Neuronal stem cell (in vitro differentiated cells): ENCODE results near the gene LUM.

Source experiments
- DNase-seq: peaks from one replicate; pipeline ENCODE4 v3.0.0-alpha.2; 2013; ENCODE audit warnings: low spot score
- H2AFZ ChIP-seq: one replicate; pipeline ENCODE4 v1.6.1; 2013; ENCODE audit warnings: mild to moderate bottlenecking, low read length, inconsistent platforms
- H2AK5ac ChIP-seq: 2 replicates; pipeline ENCODE4 v1.6.1; 2013; ENCODE audit warnings: low read depth, mild to moderate bottlenecking, inconsistent platforms, low read length, moderate library complexity, mixed read lengths
- H2BK120ac ChIP-seq: 2 replicates; pipeline ENCODE4 v1.6.1; 2013; ENCODE audit warnings: low read depth, mild to moderate bottlenecking, inconsistent platforms, low read length, moderate library complexity, mixed read lengths
- H2BK12ac ChIP-seq: one replicate; pipeline ENCODE4 v1.6.1; 2013; ENCODE audit warnings: low read length, inconsistent platforms
- H2BK15ac ChIP-seq: 2 replicates; pipeline ENCODE4 v1.6.1; 2013; ENCODE audit warnings: mild to moderate bottlenecking, low read length, inconsistent platforms, mixed read lengths
- H2BK5ac ChIP-seq: one replicate; pipeline ENCODE4 v1.6.1; 2013; ENCODE audit warnings: inconsistent platforms, mild to moderate bottlenecking, low read length, moderate library complexity
- H3K14ac ChIP-seq: one replicate; pipeline ENCODE4 v1.6.1; 2013; ENCODE audit warnings: low read length, inconsistent platforms
- H3K18ac ChIP-seq: 2 replicates; pipeline ENCODE4 v1.6.1; 2013; ENCODE audit warnings: low read length, inconsistent platforms
- H3K23ac ChIP-seq: 2 replicates; pipeline ENCODE4 v1.6.1; 2013; ENCODE audit warnings: low read depth, mild to moderate bottlenecking, mixed read lengths, low read length, inconsistent platforms; ENCODE audit not compliant: poor library complexity
- H3K27ac ChIP-seq: replicated peaks from 3 replicates; pipeline ENCODE4 v1.5.1; 2013; ENCODE audit warnings: low read length, inconsistent platforms
- H3K27me3 ChIP-seq, 3 experiments: 2 replicates each; pipeline ENCODE4 v1.6.1; 2013; ENCODE audit warnings: low read length in 3 of 3, mild to moderate bottlenecking in 2 of 3, inconsistent platforms in 1 of 3, low read depth in 1 of 3, mixed read lengths in 1 of 3, moderate library complexity in 1 of 3; ENCODE audit not compliant: control insufficient read depth in 3 of 3, insufficient read depth in 3 of 3
- H3K36me3 ChIP-seq, 2 donors: replicated peaks in 1 of 2; 2 replicates each; pipeline ENCODE4 v1.6.1; 2013; ENCODE audit warnings: low read length in 2 of 2; ENCODE audit not compliant: control insufficient read depth in 2 of 2, insufficient read depth in 2 of 2
- H3K4ac ChIP-seq: 2 replicates; pipeline ENCODE4 v1.6.1; 2013; ENCODE audit warnings: inconsistent platforms, mild to moderate bottlenecking, low read length, moderate library complexity
- H3K4me1 ChIP-seq, 2 donors: 1 replicate in 1 of 2; 2 replicates in 1 of 2; pipeline ENCODE4 v1.6.1; 2013; ENCODE audit warnings: low read length in 2 of 2, low read depth in 1 of 2; ENCODE audit not compliant: control insufficient read depth in 2 of 2, insufficient read depth in 1 of 2
- H3K4me2 ChIP-seq: one replicate; pipeline ENCODE4 v1.6.1; 2013; ENCODE audit warnings: mild to moderate bottlenecking, low read length, inconsistent platforms; ENCODE audit not compliant: insufficient read depth, poor library complexity, severe bottlenecking
- H3K4me3 ChIP-seq, 2 donors: 2 replicates each; pipeline ENCODE4 v1.5.1; 2013; ENCODE audit warnings: low read length in 2 of 2, mild to moderate bottlenecking in 2 of 2, inconsistent platforms in 1 of 2, moderate library complexity in 1 of 2
- H3K79me1 ChIP-seq: one replicate; pipeline ENCODE4 v1.6.1; 2013; ENCODE audit warnings: low read depth, mild to moderate bottlenecking, inconsistent platforms, low read length, moderate library complexity
- H3K9ac ChIP-seq: one replicate; pipeline ENCODE4 v1.6.1; 2013; ENCODE audit warnings: mild to moderate bottlenecking, low read depth, low read length, inconsistent platforms; ENCODE audit not compliant: poor library complexity
- H3K9me3 ChIP-seq, 2 donors: replicated peaks in 1 of 2; 2 replicates each; pipeline versions ENCODE3 to v1.6.1; 2013; ENCODE audit warnings: low read length in 2 of 2, mild to moderate bottlenecking in 2 of 2, inconsistent platforms in 1 of 2, low read depth in 1 of 2, mixed read lengths in 1 of 2, moderate library complexity in 1 of 2; ENCODE audit not compliant: control insufficient read depth in 2 of 2, insufficient read depth in 1 of 2
- H4K8ac ChIP-seq: one replicate; pipeline ENCODE4 v1.6.1; 2013; ENCODE audit warnings: low read depth, mild to moderate bottlenecking, inconsistent platforms, low read length, moderate library complexity
- H4K91ac ChIP-seq: one replicate; pipeline ENCODE4 v1.6.1; 2013; ENCODE audit warnings: low read length, low read depth, mild to moderate bottlenecking, inconsistent platforms; ENCODE audit not compliant: poor library complexity
- WGBS, 2 donors: extraction: QIAGEN DNeasy Blood & Tissue Kit; methylation state at CpG; one replicate each; pipeline ENCODE4 v1.1.7; 2013; ENCODE audit warnings: missing lambda C conversion rate in 2 of 2, mixed read lengths in 1 of 2; ENCODE audit not compliant: insufficient read length in 2 of 2, insufficient replicate concordance in 1 of 2; ENCODE audit errors: extremely low coverage in 2 of 2; 5-methylcytosine and 5-hydroxymethylcytosine counted together

LUM gene

DNA sequence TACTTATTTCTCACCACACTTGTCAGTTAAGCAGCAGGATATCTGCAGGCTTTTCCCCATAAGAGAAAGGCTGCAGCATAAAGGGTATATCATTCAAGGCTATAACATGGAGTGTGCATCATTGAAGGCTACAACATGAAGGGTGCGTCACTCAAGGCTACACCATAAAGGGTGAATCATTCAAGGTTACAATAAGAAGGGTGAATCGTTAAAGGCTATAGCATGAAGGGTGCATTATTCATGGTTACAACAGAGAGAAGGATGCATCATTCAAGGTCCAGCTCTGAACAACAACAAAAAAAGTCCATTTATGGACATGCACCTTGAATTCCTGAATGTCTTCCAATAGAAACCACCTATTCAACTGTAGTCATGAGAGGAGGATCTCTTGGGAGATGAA, 32.8 kb upstream of the LUM start:
- Histone ChIP-seq H2AFZ (no peak overlapping the region), H2AK5ac (no peak overlapping the region), H3K18ac (no peak overlapping the region), H3K4me2 (no peak overlapping the region), H3K36me3 (no peaks in the 10 kb centered on the region), H2BK120ac (no peak overlapping the region), H3K4ac (no peak overlapping the region), H2BK5ac (no peak overlapping the region), H3K27ac (no peak overlapping the region), H3K9me3 (no peaks in the 10 kb centered on the region), H2BK15ac (no peak overlapping the region), H3K23ac (no peak overlapping the region), H3K79me1 (no peaks in the 10 kb centered on the region), H3K4me3 (no peak overlapping the region), H3K9ac (no peak overlapping the region), H4K8ac (no peak overlapping the region), H3K14ac (no peak overlapping the region), H2BK12ac (no peak overlapping the region), H3K4me1 (no peaks in the 10 kb centered on the region), H3K27me3 (no peaks in the 10 kb centered on the region), H4K91ac (no peak overlapping the region)
- WGBS, 2 donors = no CpG with 5 or more reads among the region's 2 CpGs
- no peak for DNase-seq

DNA sequence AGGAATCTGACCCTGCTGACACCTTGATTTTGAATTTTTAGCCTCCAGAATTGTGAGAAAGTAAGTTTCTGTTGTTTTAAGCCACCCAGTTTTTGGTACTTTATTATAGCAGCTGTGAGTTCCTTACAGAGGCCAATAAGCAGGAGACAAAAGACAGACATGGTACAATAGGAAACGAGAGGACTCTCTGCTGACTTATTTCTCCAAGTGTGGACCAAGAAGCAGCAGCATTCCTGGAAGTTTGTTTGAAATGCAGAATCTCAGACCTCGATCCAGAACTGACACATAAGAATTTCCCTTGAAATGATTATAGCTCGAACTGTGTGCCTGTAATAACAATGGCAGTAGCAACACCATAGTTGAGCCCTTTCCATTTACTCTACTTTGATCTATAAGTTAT, 31.9 kb upstream of the LUM start:
- WGBS, 2 donors = no CpG with 5 or more reads among the region's 3 CpGs
- no peak overlapping the region for H2BK120ac ChIP-seq
- no peak overlapping the region for H2BK15ac ChIP-seq
- no peak overlapping the region for H3K14ac ChIP-seq
- no peak overlapping the region for H3K9ac ChIP-seq
- no peak overlapping the region for H3K4me3 ChIP-seq
- H3K4ac ChIP-seq = no peak overlapping the region
- H3K18ac ChIP-seq = no peak overlapping the region
- no peaks in the 10 kb centered on the region for H3K4me1 ChIP-seq
- no peak overlapping the region for H3K27ac ChIP-seq
- no peak overlapping the region for H4K8ac ChIP-seq
- no peak overlapping the region for H3K23ac ChIP-seq
- H2BK12ac ChIP-seq = no peak overlapping the region
- H3K9me3 ChIP-seq = no peaks in the 10 kb centered on the region
- no peak overlapping the region for H2AK5ac ChIP-seq
- no peaks in the 10 kb centered on the region for H3K36me3 ChIP-seq
- no peaks in the 10 kb centered on the region for H3K79me1 ChIP-seq
- H2BK5ac ChIP-seq = no peak overlapping the region
- DNase-seq = no peak
- peak overlapping the region; percentile 26 for H2AFZ ChIP-seq
- no peaks in the 10 kb centered on the region for H3K27me3 ChIP-seq
- H3K4me2 ChIP-seq = no peak overlapping the region
- no peak overlapping the region for H4K91ac ChIP-seq

GRCh38 chr12:91142221-91142631, 30.9 kb upstream of the LUM start:
- Histone ChIP-seq H3K9ac (no peak overlapping the region), H3K4me2 (no peak overlapping the region), H3K27me3 (no peaks in the 10 kb centered on the region), H2BK15ac (no peak overlapping the region), H3K4me3 (no peak overlapping the region), H3K9me3 (no peaks in the 10 kb centered on the region), H3K79me1 (no peaks in the 10 kb centered on the region), H4K91ac (no peak overlapping the region), H4K8ac (no peak overlapping the region), H3K36me3 (no peaks in the 10 kb centered on the region), H2BK5ac (no peak overlapping the region), H3K18ac (no peak overlapping the region), H2BK120ac (no peak overlapping the region), H3K23ac (no peak overlapping the region), H2AK5ac (no peak overlapping the region), H3K4ac (no peak overlapping the region), H3K14ac (no peak overlapping the region), H3K27ac (no peak overlapping the region), H3K4me1 (no peaks in the 10 kb centered on the region), H2AFZ (no peak overlapping the region), H2BK12ac (no peak overlapping the region)
- no peak for DNase-seq
- 100% methylated on average over 1 of the region's 3 CpGs; no CpG with 5 or more reads in 1 of the 2 donors for WGBS, 2 donors

DNA sequence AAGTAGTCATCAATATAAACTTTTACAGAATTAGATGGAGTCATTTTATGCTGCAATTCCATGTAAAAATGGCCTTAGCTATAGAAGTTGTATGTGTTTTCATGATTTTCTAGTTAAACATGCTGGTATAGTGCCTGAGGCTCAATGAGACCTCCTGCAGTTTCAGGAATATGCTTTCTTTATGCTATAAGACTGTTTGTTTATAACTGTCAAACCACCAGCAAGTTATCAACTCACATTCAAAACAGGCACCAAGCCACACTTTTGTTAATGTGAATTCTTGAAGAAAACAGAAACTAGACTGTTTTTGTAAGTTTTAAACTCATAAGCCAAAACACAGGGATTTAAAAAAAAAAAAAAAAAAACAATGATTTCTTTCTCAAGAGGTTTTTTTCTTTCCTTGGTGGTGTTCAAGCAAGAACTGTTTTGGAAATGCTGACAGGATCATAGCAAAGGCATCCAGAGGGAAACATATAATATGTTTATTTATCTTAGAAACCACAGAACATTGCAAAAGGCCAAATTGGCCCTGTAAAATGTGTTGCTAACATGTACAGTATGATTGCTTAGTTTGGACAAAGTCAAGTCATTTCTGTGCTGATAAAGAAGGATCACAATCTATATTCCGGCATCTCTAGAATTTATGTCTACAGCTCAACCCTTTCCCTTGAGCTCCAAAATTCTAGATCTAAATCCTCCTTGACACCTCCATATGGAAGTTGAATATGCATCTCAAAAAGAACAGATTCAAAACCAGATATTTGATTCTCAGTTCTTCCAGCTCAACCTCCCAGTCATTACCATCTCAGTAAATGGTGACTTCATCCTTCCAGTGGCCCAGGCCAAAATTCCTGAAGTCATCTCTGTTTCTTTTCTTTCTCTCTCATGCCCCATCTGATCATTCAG, 29.0 kb upstream of the LUM start:
- Histone ChIP-seq H3K14ac (no peak overlapping the region), H3K36me3 (no peaks in the 10 kb centered on the region), H3K4ac (no peak overlapping the region), H3K9me3 (no peaks in the 10 kb centered on the region), H2BK12ac (no peak overlapping the region), H3K27me3 (no peaks in the 10 kb centered on the region), H2BK5ac (no peak overlapping the region), H4K91ac (no peak overlapping the region), H2AFZ (no peak overlapping the region), H3K27ac (no peak overlapping the region), H4K8ac (no peak overlapping the region), H3K23ac (no peak overlapping the region), H3K4me1 (no peaks in the 10 kb centered on the region), H2BK15ac (no peak overlapping the region), H3K4me3 (no peak overlapping the region), H3K79me1 (no peaks in the 10 kb centered on the region), H3K18ac (no peak overlapping the region), H2AK5ac (no peak overlapping the region), H2BK120ac (no peak overlapping the region), H3K9ac (no peak overlapping the region), H3K4me2 (no peak overlapping the region)
- DNase-seq = no peak
- WGBS, 2 donors = no CpG with 5 or more reads among the region's 1 CpG
